HG02981 (cell line): ENCODE results near the gene PARP1.

Source experiments
- ATAC-seq: cut with Tn5 transposase; IDR thresholded peaks from one replicate; pipeline ENCODE4 v1.9.1; 2021; ENCODE audit warnings: mild to moderate bottlenecking, moderate library complexity; ENCODE audit not compliant: unreplicated experiment

The PARP1 gene

DNA sequence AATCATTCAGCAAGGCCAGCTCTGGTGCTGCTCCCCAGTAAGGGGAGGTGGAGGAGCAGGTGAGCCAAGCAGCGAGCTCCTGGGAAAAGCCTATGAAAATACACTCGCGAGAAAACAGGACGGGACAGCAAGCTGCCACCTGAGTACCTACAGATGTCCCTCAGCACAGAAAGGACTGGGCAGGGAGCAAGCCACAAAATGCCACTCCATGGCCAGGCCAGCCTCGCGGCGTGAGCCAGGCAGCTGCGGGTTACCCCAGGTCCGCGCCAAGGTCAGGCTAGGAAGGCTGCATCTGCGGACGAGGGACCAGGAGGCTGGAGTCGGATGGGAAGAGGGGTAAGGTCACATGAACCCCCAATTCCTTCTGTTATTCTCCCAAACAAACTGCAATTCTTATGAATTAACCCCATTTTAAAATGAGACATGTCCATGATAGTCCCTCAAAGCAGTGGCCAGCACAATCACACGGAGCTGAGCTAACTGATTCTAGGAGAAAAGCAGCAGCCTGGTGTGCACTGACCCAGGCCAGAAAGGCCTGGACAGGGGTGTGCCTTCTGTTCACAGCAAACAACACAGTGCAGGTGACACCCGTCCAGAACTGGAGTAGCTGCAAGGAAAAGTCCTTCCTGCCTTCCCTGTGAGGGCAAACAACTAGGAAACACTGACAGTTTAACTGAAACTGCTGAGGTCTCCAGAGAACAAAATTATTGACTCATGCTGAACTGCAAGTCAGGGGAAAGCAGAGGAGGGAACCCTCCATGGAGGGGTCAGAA is 26.5 kb downstream of the PARP1 start:
- no peak for ATAC-seq

DNA sequence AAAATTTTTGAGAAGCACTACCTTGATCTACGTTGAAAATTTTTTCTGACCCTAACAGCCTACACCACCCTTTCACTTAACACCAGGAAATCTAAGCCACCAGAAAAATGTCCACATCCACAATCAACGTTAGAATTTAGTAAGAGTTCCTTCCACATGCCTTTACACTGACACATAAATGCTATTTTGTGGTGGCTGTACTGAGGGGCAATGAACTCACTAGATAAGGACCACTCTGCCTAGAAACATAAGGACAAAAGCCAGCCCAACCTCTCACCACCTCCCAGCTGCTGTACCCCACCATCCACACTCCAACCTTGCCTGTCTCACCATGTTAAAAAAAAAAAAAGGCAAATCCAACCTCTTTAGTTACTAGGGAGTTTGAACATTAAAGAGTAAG is 29.8 kb downstream of the PARP1 start:
- no peak for ATAC-seq

DNA sequence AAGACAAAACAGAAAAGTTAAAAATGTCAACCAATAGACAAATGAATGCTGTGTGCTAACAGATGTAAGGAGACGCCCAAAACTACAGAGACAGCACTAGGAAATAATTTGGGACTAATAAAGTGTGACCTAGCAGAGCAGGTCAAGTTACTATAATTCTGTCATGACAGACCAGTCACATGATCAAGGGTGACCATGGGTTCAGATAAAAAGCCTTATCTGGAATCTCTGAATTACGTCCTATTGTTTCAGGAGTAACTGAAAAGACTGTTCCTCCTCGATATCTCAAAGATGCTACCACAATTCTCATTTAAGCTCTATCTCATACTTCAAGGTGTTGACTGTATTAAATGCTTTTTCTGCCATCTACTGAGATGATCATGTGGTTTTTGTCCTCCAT is 31.6 kb downstream of the PARP1 start:
- no peak for ATAC-seq

DNA sequence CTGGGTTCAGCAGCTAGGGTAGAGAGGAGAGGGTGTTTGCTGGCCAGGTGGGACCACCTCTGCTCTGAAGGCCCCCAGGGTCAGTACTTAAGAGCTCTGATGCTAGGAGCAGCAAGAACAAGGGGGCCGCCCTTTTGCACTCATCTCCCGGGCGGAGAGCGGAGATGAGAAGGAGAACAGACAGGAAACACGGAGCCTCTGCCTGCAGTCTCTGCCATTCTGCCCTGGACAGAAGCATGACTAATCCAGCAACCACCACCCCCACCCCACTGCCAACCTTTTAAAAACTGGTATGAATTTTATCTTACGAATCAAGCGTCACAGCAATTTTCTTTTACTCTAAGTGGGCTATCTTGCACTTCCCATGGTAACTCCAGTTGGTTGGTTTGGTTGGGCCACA is 34.5 kb downstream of the PARP1 start:
- no peak for ATAC-seq

DNA sequence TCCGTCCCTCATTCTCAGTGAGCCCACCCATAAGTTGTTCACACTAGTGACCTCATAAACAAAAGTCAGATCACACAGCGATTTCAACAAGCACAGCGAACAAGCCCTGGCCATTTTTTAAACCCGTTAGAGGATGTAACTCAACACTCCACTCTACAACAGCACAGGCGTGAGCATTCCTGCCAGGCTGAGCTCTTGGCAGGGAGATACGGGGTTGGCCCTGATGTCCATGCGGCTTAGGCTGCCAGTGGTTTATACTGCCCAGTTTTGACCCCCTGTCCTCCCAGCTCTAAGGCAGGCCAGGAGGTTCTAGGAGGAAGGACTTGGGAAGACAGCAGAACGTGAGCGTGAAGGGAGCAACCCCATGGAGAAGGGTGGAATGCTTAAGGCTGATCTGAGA is 35.0 kb downstream of the PARP1 start:
- ATAC-seq, result no peak

DNA sequence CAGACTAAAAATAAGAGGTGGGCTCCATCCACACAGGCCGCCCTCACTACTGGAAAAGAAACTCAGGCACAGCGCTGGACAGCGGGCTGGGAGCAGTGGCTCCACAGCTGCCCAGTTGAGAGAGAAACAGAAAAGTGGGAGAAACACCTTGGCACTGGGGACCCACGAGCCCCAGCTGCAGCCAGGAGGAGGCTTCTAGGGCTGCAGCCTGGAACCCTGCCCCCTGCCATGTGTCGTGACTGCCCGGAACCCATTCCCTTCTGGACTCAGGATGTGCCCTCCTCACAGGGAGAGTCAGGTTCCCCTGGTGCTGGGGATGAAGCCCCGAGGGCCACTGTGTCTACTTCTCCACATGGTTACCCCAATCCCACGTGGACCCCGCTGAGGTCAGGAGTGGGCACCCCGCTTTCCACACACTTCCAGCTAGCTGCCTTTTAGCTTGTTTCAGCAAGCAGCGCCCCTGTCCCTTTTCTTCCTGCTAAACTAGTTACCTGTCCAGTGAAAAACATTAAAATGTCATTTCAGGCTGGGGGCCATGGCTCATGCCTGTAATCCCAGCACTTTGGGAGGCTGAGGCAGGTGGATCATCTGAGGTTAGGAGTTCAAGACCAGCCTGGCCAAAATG is 35.9 kb downstream of the PARP1 start:
- no peak for ATAC-seq

DNA sequence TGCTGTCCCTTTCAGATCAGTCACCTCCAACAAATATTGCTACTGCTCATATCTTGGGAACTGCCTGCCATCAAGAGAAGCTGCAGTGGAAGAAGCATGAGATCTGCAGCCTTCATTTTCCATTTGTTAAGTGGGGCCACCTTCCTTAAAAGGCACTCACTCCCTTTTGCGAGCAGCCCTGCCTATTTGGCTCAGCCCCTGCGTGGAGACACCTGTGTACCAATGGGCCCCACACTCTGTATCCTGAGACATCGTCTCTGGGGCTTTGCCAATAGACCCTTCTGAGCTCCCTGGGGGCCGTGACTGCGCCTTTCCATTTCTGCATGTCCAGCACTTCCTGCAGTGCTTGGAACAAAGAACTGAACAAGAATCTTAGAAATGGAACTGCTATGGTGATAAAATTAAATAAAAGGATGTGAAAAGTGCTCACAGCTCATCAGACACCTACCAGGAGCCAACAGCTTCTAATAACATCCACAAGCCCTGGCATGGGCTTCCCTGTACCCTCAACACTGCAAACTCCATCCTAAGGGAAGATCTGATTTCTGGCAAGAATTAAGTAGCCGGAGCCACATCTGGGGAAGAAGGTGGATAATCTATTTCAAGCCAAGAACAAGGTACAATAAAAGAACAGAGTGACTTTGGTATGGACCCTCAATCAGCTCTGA is 36.7 kb downstream of the PARP1 start:
- no peak for ATAC-seq

DNA sequence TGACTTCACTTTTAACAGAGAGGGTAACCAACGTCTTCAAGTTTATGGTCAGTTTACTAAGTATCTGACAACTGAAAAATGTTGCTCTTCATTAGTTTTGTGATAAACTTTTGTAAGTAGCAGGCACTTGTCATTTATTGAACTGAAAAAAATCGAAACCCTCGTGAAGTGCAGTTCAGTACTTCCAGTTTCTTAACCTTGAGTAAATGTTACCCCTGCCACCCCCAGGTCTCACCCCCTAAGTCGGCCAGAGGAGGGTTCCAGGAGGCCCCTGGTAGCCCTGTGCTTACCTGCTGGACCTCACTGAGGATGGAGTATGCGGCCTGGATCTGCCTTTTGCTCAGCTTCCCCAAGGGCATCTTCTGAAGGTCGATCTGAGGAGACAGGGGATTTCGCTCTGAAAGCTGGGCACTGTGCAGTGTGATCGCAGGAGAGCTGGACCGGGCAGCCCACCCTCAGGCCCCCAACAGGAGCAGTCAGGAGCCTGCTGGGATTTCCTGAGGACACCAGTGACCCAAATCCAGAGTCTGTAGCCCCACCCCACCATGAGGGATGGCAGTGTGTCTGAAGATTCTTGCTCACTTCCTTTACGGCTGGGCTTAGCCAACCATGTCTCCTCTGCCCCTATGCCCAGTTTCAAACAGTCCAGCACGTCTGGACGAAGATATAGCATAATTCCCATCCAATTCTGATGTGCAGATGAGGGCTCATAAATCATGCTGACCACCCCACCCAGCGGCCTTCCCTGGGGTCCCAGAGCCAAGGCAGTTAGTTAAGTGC is 37.6 kb downstream of the PARP1 start:
- ATAC-seq, result peak; percentile 54

DNA sequence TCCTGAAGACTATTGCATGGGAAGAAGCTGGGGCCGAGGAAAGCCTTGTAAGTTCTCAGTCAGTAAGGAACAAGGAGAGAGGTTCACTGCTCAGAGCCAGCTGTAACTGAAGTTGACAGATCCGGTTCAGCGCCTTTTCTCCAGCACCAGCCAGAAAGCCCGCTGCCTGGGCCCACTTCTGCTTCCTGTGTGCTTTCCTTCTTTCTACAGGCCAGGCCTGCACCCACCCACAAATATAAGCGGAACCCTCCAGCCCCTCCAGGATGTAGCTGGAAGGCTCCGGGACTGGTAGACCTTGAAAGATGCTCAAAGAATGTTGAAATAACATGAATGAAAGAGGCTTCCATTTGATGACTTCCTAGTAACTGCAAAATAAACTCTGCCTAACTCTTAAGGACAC is 38.8 kb downstream of the PARP1 start:
- ATAC-seq, result no peak

DNA sequence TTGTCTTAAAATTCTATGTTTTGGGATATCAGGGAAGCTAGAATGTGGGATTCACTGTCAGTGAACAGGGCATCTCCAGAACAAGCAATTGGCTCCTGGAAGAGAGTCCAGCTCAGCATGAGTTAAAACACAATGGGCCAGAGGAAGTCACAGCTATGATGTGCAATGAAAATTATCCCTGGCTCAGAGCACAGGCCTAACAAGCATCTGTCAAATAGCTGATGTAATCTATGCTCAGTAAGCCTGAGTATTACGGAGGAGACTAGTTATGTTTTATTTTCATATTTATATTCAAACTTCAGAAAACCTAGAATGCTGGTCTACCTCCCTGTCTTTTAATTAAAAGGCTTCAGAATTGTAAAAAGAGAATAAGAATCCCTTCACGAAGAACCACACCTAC is 41.6 kb downstream of the PARP1 start:
- no peak for ATAC-seq

DNA sequence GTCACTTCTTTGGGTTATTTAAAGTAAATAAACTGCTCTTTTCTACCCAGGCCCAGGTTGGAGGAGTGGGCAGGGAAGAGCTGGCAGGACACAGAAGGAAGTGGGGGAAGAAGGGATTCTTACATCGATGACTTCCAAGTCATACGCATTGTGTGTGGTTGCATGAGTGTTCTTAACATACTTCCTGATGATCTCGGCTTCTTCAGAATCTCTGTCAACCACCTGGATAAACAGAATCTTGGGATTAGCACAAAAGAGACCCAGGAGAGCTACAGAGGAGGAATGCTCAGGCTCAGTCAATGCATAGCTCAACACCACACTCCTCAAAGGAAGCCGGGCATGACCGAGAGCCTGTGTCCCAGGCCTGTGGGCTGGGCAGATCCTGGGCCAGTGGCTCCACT is 42.1 kb downstream of the PARP1 start:
- ATAC-seq, result no peak

DNA sequence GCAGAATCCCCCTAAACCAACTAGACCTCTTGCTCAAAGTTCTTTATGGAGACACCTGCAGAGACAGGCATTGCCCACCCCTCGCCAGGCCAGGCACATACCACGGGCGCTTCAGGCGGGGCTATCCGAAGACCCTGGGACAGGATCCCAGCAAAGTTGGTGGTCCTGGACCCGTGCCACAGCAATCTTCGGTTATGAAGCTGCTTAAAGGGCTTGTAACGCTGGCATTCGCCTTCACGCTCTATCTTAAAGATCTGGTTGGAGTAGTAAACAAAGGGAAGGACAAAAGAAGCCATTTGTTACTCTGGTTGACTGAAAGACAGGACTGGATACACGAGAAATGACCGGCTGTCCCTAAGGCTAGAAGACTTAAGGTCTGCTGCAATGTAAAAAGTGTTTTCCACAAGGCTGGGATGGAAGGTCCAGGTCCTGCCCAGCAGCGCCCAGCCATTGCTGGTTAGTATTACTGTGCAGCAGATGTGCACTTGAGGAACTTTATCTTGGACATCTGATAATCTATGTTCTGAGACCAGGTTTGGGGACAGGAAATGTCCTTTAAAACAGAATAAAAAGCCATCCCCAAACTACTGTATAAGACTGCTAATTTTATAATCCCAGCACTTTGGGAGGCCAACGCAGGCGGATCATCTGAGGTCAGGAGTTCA is 42.9 kb downstream of the PARP1 start:
- ATAC-seq, result no peak

DNA sequence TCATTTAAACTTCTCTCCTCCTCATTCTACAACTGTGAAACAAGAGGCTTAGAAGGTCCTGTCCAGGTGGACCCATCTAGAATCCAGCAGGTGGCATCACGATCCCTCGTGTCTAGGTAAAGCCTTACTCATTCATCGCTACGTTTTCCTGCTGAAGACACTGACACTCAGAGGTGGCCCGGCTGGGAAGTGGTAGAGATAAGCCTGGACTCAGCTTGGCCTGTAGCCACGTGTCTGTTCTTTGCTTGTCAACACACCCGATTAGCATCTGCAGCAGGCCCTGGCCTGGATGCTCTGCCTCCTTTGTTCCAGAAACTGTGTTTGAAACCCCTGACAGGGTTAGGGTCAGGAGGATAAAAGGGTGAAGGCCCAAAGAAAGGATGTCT is 43.4 kb downstream of the PARP1 start:
- ATAC-seq, result no peak

DNA sequence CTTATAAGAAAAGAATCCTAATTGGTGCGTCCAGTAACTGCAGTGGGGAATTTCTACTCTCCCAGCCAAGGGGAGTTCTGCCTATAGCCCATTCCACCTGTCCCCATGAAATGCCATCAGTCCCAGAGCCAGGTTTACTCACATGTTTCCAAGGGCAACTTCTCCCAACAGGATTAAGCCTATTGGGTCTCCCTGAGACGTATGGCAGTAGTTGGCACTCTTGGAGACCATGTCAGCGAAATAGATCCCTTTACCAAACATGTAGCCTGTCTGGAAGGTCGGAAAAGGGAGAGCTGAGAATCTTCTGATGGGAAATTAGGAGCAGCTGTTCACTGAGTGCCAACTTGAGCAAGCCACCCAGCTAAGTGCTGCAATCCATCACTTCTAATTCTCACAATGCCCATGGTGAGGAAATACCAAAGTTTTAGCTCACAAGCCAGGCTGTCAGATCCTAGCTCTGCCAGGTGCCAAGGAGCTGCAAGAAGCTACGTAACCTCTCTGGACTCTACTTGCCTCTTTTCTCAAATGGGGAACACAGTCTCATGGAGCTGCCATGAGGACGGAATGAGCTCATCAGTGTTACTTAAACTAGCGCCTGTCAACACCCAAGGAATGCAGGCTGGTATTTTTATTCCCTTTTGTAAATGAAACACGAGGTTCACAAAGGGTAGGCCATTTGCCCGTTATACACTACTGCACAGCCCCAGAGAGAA is 43.9 kb downstream of the PARP1 start:
- ATAC-seq, result no peak

DNA sequence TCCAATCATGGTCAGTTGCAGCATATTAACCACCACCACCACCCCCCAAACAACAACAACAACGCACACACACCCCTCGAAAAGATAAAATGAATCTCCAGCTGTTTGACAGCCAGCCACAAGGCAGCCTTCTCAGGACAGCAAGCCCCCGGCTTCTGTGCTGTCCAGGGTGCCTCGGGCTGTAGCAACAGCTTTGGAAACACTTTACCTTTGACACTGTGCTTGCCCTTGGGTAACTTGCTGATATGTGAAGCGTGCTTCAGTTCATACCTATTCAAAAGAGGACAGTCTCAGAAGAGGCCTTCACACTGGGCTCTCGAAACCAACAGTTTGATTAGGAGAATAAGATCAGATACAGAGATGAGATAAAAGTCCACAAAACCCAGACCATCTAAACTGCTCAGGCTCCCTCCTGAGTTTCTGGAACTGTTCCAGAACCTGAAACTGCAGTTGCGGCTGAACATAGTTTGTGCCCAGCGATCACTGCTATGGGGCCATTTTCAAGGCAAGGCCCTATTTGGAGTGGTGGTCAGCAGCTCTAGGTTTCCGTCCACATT is 44.9 kb downstream of the PARP1 start:
- ATAC-seq, result no peak

DNA sequence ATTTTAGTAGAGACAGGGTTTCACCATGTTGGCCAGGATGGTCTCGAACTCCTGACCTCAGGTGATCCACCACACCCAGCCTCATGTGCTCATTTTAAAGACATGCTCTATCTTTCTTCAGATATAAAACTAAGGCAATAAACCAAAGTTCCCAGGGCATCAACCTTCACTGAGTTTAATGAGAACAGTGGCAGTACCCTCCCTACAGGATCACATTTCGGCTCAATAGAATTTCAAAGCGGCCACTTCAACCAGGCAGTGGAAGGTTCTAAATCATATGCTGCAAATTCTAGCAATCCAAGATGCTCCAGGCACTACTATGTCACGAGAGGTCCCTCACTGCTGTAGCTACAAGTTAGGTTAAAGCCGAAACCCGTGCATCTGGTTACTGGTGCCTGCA is 45.5 kb downstream of the PARP1 start:
- ATAC-seq, result no peak

DNA sequence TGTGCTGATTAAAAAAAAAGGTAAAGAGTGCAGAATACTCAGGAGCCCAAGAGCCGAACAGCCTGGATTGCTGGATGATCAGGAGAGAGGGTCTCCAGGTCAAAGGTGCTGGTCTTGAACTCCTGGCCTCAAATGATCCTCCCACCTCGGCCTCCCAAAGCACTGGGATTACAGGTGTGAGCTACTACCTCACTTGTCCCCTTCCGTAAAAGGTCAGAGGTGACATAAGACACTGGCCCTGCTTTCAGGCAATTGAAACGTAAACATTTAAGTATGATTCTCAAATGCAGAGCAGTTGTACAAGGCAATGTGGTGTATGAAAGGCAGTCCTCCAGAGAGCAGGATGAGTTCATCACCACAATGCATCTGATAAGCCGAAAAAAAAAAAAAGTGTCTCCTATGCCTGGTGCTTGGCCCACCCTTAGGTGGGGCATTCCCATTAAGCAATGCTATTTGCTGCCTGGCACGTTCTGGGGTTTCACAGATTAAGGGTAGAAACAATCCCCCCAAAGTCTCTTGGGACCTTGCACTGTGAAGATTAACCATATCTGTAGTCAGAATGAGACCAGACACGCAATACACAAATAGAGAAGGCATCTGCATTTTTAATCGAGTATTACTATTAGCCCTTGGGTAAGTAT is 47.7 kb downstream of the PARP1 start:
- peak; percentile 72 for ATAC-seq

DNA sequence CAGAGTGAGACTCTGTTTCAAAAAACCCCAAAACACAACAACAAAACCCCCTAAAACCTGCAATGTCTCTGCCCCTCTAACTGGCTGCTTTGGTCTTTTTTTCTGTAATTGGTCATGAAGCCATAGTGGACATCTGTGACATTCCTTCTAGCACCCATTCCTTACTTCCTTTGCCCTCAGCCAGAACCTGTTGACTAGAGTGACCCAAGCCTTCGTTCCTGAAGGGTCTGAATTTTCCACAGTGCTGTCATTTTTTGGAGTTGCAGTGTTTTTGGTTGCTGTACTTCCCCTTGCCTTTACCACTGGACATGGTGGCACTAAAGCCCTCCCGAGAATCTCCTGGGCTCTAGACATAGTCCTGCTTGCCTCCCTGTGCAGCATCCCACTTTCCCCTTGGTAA is 50.5 kb downstream of the PARP1 start:
- ATAC-seq, result no peak

DNA sequence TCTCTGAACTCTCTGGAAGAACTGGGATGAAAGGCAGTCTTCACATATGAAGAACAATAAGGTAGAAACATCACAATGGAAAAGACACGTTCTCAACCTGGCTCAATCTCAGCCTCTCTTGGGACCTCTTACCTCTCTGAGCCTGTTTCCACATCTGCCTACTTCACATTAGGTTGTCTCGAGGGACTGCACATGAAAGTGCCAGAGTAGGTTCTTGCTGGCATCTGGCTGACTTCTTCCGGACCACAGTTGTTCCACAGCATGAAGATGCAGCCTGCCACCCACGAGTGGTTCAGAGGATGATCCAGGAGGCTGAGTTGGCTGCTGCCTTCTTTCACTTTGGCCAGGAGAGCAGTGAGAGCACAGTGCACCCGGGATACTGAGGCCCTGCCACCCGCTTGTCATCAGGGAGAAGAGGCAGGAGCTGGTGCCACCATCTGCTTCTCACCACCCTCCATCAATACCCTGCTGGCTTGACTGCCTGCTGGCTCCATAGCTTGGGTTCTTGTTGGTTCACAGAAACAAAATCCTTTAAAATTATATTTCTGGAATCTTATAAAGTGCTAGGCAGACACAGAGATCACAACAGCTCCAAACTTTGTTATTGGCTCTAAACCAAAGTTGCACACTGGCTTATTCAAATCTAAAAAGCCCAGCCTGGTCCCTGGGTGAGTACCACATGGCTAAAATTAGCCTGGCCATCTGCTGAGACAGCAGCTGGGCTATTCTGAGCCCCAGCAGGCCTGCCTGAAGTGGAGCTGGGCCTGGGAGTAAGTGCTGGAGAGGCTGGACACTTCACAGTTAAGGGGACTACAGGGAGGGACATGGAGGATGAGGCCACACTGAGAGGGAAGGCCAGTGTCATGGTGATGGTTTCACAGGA is 52.0 kb downstream of the PARP1 start:
- peak; percentile 29 for ATAC-seq
